ENCODE measurements around the gene PRRT2.

Gene PRRT2

DNA sequence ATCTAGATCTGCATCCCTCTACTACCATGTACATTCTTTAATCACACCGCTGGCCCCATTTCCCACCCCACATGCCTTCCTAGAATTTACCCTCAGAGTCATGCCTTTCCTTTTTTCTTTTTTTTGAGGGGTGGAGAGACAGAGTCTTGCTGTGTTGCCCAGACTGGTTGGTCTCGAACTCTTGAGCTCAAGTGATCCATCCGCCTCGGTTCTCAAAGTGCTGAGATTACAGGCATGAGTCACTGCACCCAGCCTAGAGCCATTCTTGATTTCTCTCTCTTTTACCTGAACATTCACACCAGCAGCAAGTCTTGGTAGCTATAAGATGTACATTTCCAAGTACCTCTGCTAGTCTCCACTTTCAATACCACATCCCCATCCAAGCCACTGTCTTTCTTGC, 6.1 kb downstream of the PRRT2 start:
- DNase-seq (ENCODE audit: low spot score): no peak
- POLR2A ChIA-PET (ENCODE audit: low non-redundant PET): no interaction called here
- TF ChIP-seq CTCF (conservative IDR thresholded peaks at IDR 0.05; ENCODE audit: low read depth): no peak
- peak overlapping the region; percentile 99 for H3K27ac ChIP-seq
- CTCF ChIA-PET: interaction anchor here (0.9 kb wide), 1 partner anchor 11 kb away, joined by 4 read pairs; no protein-coding TSS in a partner anchor

DNA sequence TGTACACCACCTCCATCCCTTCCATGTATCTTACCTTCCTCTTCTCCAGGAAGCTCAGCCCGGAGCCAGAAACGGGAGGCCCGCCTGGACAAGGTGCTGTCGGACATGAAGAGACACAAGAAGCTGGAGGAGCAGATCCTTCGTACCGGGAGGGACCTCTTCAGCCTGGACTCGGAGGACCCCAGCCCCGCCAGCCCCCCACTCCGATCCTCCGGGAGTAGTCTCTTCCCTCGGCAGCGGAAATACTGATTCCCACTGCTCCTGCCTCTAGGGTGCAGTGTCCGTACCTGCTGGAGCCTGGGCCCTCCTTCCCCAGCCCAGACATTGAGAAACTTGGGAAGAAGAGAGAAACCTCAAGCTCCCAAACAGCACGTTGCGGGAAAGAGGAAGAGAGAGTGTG, 7.5 kb downstream of the PRRT2 start:
- 0 out of 2 replicates have a peak, but pooled peaks have one; percentile 11 for TF ChIP-seq CTCF (conservative IDR thresholded peaks at IDR 0.05; ENCODE audit: low read depth)
- DNase-seq (ENCODE audit: low spot score): no peak
- ChIA-PET POLR2A (ENCODE audit: low non-redundant PET) (no interaction called here), CTCF (interaction anchor here (0.5 to 1.2 kb wide), 5 partner anchors 9 to 355 kb away, joined by 3 to 5 read pairs (median 4); no protein-coding TSS in a partner anchor)
- peak overlapping the region; percentile 99 for H3K27ac ChIP-seq

- CTCF ChIA-PET: interaction anchor here (1.2 kb wide), 1 partner anchor 12 kb away, joined by 3 read pairs; no protein-coding TSS in a partner anchor
- peak; percentile 80 for DNase-seq (ENCODE audit: low spot score)
- H3K27ac ChIP-seq: peak within 1 kb of the TSS; percentile 99
These were observed 8.3 kb downstream of the PRRT2 start, which contains the start of gene MVP for GRCh38 chr16:29820271-29820701. TSS of gene MVP (plus strand) at chr16:29820462. CDS start at chr16:29830550, 10,088 bp downstream.

DNA sequence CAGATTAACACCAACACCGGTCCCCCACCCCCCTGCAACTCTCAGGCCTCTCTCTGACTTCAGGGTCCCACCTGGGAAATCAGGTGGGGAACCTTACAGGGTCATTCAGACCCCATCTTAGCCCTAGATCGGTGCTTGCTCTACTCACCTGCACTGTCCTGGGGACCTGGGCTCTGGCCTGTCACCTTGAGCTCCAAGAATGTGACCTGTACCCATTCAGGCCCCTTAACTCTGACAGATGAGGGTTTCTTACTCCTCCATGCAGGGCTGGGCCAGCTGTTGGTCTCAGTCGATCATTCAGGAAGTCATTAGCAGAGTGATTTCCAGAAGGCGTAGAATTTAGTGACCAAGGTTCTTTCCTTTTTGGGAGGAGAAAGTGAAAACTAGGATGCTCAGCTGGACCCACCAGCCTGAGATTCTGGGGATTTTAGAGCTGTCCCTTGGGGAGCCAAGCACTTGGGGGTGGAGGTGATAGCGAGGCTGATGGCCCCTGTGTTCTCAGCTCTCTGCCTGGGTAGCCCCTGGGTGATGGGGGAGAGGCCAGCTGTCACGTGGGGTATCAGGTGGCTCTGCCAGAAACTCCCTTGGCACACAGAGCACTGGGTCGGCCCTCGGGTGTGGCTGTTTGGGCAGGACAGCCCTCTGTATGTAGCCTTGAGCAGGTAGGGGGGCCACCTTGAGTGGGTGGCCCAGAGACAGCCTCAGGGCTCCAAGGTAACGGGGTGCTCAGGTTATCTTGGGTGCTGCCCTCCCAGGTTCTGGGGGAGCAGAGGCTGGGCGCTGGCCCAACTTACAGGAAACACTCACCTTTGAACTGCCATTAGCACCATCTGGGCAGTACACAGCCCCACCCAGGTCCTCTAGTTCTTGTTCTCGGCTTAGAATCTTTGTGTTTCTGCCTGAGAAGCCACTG, 9.0 kb downstream of the PRRT2 start:
- ChIA-PET POLR2A (ENCODE audit: low non-redundant PET) (interaction anchor here (0.6 kb wide), 1 partner anchor 130 kb away, joined by 3 read pairs; no protein-coding TSS in a partner anchor), CTCF (interaction anchor here (0.6 to 1.2 kb wide), 5 partner anchors 13 to 79 kb away, joined by 3 to 4 read pairs (median 3); partner anchors contain the start of genes ASPHD1 and CDIPT)
- H3K27ac ChIP-seq: peak overlapping the region; percentile 99
- peak; percentile 73 for DNase-seq (ENCODE audit: low spot score)
- TF ChIP-seq CTCF (conservative IDR thresholded peaks at IDR 0.05; ENCODE audit: low read depth): no peak

More at GRCh38 chr16:29820271-29820701, 8.3 kb downstream of the PRRT2 start, which contains the start of gene MVP:
- POLR2A ChIA-PET (ENCODE audit: low non-redundant PET): no interaction called here
- no peak for TF ChIP-seq CTCF (conservative IDR thresholded peaks at IDR 0.05; ENCODE audit: low read depth)

DNA sequence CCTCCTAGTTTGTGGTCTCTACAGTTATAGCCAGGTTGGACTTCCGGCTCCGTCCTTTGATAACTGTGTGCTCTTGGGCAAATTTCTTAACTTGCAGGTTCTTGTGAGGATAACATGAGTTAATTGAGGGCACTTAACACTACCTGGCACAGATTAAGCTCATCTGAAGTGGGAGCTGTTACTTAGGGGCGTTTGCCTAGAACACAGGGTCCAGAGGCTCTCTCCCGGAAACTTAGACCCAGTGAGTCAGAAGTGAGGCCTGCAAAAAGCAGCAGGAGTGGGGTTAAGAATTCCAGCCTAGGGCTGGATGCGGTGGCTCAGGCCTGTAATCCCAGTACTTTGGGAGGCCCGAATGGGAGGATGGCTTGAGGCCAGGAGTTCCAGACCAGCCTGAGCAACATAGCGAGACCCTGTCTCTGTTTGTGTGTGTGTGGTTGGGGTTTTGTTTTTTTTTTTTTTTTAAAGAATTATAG, 9.7 kb downstream of the PRRT2 start:
- DNase-seq (ENCODE audit: low spot score): peak; percentile 71
- ChIA-PET POLR2A (ENCODE audit: low non-redundant PET) (interaction anchor here (0.6 kb wide), 2 partner anchors 14 to 129 kb away, joined by 3 to 4 read pairs; no protein-coding TSS in a partner anchor), CTCF (interaction anchor here (0.6 to 1.2 kb wide), 6 partner anchors 17 to 210 kb away, joined by 3 to 5 read pairs (median 3); partner anchors contain the start of genes ASPHD1 and CDIPT)

More for the DNA sequence above, 9.7 kb downstream of the PRRT2 start:
- TF ChIP-seq CTCF (conservative IDR thresholded peaks at IDR 0.05; ENCODE audit: low read depth): no peak
- peak overlapping the region; percentile 99 for H3K27ac ChIP-seq
